GM19468 (cell line): ENCODE results near the gene SOCS2.
"Not testable (repeated sequence)": the region's sequence is repeated elsewhere in the genome, so short reads cannot be mapped to it uniquely, and the experiment has no call there.

Experiments
- ATAC-seq: cut with Tn5 transposase; IDR thresholded peaks from one replicate; pipeline ENCODE4 v1.9.1; 2021; ENCODE audit warnings: mild to moderate bottlenecking, moderate library complexity, moderate number of reproducible peaks; ENCODE audit not compliant: unreplicated experiment; ENCODE audit errors: extremely low read depth

Gene SOCS2

GRCh38 chr12:93624595-93625294, 52.3 kb downstream of the SOCS2 start:
- peak; percentile 26 for ATAC-seq

DNA sequence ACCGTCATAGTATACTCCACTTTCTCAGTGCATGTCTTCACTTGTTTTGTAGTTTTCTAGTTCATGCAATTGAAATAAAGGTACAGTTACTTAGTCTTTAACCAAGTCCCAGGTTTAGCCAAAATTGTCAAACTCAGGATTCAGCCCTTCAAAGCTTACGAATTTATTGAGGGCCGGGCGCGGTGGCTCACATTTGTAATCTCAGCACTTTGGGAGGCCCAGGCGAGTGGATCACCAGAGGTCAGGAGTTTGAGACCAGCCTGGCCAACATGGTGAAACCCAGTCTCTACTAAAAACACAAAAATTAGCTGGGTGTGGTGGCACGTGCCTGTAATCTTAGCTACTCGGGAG, 52.8 kb downstream of the SOCS2 start:
- not testable (repeated sequence) for ATAC-seq

- ATAC-seq = no peak
These were observed 53.7 kb downstream of the SOCS2 start for GRCh38 chr12:93626160-93626559.
